Activated CD4-positive, alpha-beta T cell treated with anti-CD3 and anti-CD28 coated beads, Interleukin-2, amount 10 ng/mL, durations not matched to agents 24 days and 14 days (primary cell): Measurements from ENCODE around the gene LIMD2. TPM values are rescaled to one million over a fixed set of nuclear protein-coding genes. Genes with fewer than 3 reads are reported as not detected.

Experiments
- DNase-seq: peaks from one replicate; pipeline ENCODE4 v3.0.0; 2022
- H3K27ac Mint-ChIP-seq: one replicate; pipeline ENCODE4 v1.8.0; 2022; ENCODE audit warnings: mild to moderate bottlenecking, mixed read lengths
- H3K27me3 Mint-ChIP-seq: one replicate; pipeline ENCODE4 v1.8.0; 2022; ENCODE audit warnings: mixed read lengths
- H3K36me3 Mint-ChIP-seq: one replicate; pipeline ENCODE4 v1.8.0; 2022; ENCODE audit warnings: low read depth, mild to moderate bottlenecking, mixed read lengths
- H3K4me1 Mint-ChIP-seq: one replicate; pipeline ENCODE4 v1.8.0; 2021; ENCODE audit warnings: mixed read lengths
- H3K4me3 Mint-ChIP-seq: one replicate; pipeline ENCODE4 v1.8.0; 2022; ENCODE audit warnings: mild to moderate bottlenecking, moderate library complexity, mixed read lengths
- H3K9me3 Mint-ChIP-seq: one replicate; pipeline ENCODE4 v1.8.0; 2021; ENCODE audit warnings: mixed read lengths
- intact Hi-C: fragments of 100-400 bp; cut with micrococcal nuclease; formaldehyde crosslinking; loops from one replicate; pipeline ENCODE4 v1.15.1; 2023
- total RNA-seq: library from RNA; stranded (reverse); gene quantifications from 2 replicates; pipeline ENCODE4 v1.2.3, GENCODE V29; 2022

LIMD2 gene
- total RNA-seq, 1 donor from 2014 or later: 202 TPM

GRCh38 chr17:63682981-63683380, 16.9 kb downstream of the LIMD2 start:
- Mint-ChIP-seq H3K27me3 (no peaks in the 10 kb centered on the region), H3K4me1 (peaks cover 5% of the 10 kb centered on the region), H3K9me3 (no peaks in the 10 kb centered on the region), H3K4me3 (no peak overlapping the region), H3K27ac (no peak overlapping the region), H3K36me3 (peaks cover 24% of the 10 kb centered on the region)
- no peak for DNase-seq
- intact Hi-C loops: no loop called here

GRCh38 chr17:63682441-63682840, 17.5 kb downstream of the LIMD2 start:
- DNase-seq: no peak
- Mint-ChIP-seq H3K4me3 (no peak overlapping the region), H3K9me3 (no peaks in the 10 kb centered on the region), H3K36me3 (peaks cover 26% of the 10 kb centered on the region), H3K27me3 (no peaks in the 10 kb centered on the region), H3K27ac (no peak overlapping the region), H3K4me1 (peaks cover 5% of the 10 kb centered on the region)
- intact Hi-C loops: no loop called here

- Mint-ChIP-seq H3K27me3 (no peaks in the 10 kb centered on the region), H3K9me3 (no peaks in the 10 kb centered on the region), H3K4me1 (peaks cover 5% of the 10 kb centered on the region), H3K27ac (no peak overlapping the region), H3K4me3 (no peak overlapping the region), H3K36me3 (peaks cover 26% of the 10 kb centered on the region)
- intact Hi-C loops: no loop called here
- no peak for DNase-seq
Observed at GRCh38 chr17:63681530-63681929, 18.4 kb downstream of the LIMD2 start.

GRCh38 chr17:63680700-63681099, 19.2 kb downstream of the LIMD2 start:
- H3K27ac Mint-ChIP-seq: no peak overlapping the region
- peaks cover 25% of the 10 kb centered on the region for H3K36me3 Mint-ChIP-seq
- intact Hi-C loops: no loop called here
- H3K4me1 Mint-ChIP-seq: peaks cover 5% of the 10 kb centered on the region
- no peaks in the 10 kb centered on the region for H3K27me3 Mint-ChIP-seq
- H3K4me3 Mint-ChIP-seq: no peak overlapping the region
- no peaks in the 10 kb centered on the region for H3K9me3 Mint-ChIP-seq
- no peak for DNase-seq

GRCh38 chr17:63679214-63679613, 20.7 kb downstream of the LIMD2 start:
- Mint-ChIP-seq H3K36me3 (peaks cover 22% of the 10 kb centered on the region), H3K9me3 (no peaks in the 10 kb centered on the region), H3K27ac (no peak overlapping the region), H3K27me3 (no peaks in the 10 kb centered on the region), H3K4me1 (peaks cover 9% of the 10 kb centered on the region), H3K4me3 (no peak overlapping the region)
- intact Hi-C loops: no loop called here
- no peak for DNase-seq

GRCh38 chr17:63676584-63676983, 23.3 kb downstream of the LIMD2 start:
- H3K4me1 Mint-ChIP-seq: peaks cover 9% of the 10 kb centered on the region

GRCh38 chr17:63675607-63676546, 24.0 kb downstream of the LIMD2 start:
- Mint-ChIP-seq H3K27me3 (no peaks in the 10 kb centered on the region), H3K9me3 (no peaks in the 10 kb centered on the region), H3K4me3 (no peak overlapping the region), H3K36me3 (peaks cover 18% of the 10 kb centered on the region), H3K27ac (no peak overlapping the region), H3K4me1 (peaks cover 7% of the 10 kb centered on the region)
- no peak for DNase-seq
- intact Hi-C loops: no loop called here

More at GRCh38 chr17:63676584-63676983, 23.3 kb downstream of the LIMD2 start:
- intact Hi-C loops: no loop called here
- H3K9me3 Mint-ChIP-seq: no peaks in the 10 kb centered on the region
- no peaks in the 10 kb centered on the region for H3K27me3 Mint-ChIP-seq
- H3K27ac Mint-ChIP-seq: no peak overlapping the region
- DNase-seq: no peak
- no peak overlapping the region for H3K4me3 Mint-ChIP-seq
- peaks cover 23% of the 10 kb centered on the region for H3K36me3 Mint-ChIP-seq

GRCh38 chr17:63675231-63675606, 24.7 kb downstream of the LIMD2 start:
- no peaks in the 10 kb centered on the region for H3K27me3 Mint-ChIP-seq
- H3K27ac Mint-ChIP-seq: no peak overlapping the region
- no peak for DNase-seq
- H3K4me1 Mint-ChIP-seq: peaks cover 6% of the 10 kb centered on the region
- peaks cover 22% of the 10 kb centered on the region for H3K36me3 Mint-ChIP-seq
- no peaks in the 10 kb centered on the region for H3K9me3 Mint-ChIP-seq
- intact Hi-C loops: no loop called here
- H3K4me3 Mint-ChIP-seq: no peak overlapping the region

- Mint-ChIP-seq H3K27me3 (no peaks in the 10 kb centered on the region), H3K4me3 (no peak overlapping the region), H3K27ac (no peak overlapping the region), H3K4me1 (peaks cover 4% of the 10 kb centered on the region), H3K36me3 (peaks cover 22% of the 10 kb centered on the region), H3K9me3 (no peaks in the 10 kb centered on the region)
- intact Hi-C loops: no loop called here
- DNase-seq: no peak
Observed at GRCh38 chr17:63672856-63673255, 27.1 kb downstream of the LIMD2 start.

- Mint-ChIP-seq H3K36me3 (peaks cover 22% of the 10 kb centered on the region), H3K4me3 (no peak overlapping the region), H3K4me1 (peaks cover 14% of the 10 kb centered on the region), H3K27ac (peak overlapping the region; percentile 32), H3K27me3 (no peaks in the 10 kb centered on the region), H3K9me3 (no peaks in the 10 kb centered on the region)
- DNase-seq: no peak
- intact Hi-C loops: no loop called here
Observed at GRCh38 chr17:63665527-63666214, 34.3 kb downstream of the LIMD2 start.

- intact Hi-C loops: no loop called here
- H3K36me3 Mint-ChIP-seq: peaks cover 27% of the 10 kb centered on the region
- no peak overlapping the region for H3K4me3 Mint-ChIP-seq
- no peak for DNase-seq
- no peaks in the 10 kb centered on the region for H3K27me3 Mint-ChIP-seq
- peaks cover 7% of the 10 kb centered on the region for H3K4me1 Mint-ChIP-seq
- no peaks in the 10 kb centered on the region for H3K9me3 Mint-ChIP-seq
- no peak overlapping the region for H3K27ac Mint-ChIP-seq
Observed at GRCh38 chr17:63659850-63660249, 40.1 kb downstream of the LIMD2 start.

- no peaks in the 10 kb centered on the region for H3K27me3 Mint-ChIP-seq
- no peak overlapping the region for H3K27ac Mint-ChIP-seq
- peaks cover 25% of the 10 kb centered on the region for H3K36me3 Mint-ChIP-seq
- no peaks in the 10 kb centered on the region for H3K9me3 Mint-ChIP-seq
- H3K4me1 Mint-ChIP-seq: no peaks in the 10 kb centered on the region
- intact Hi-C loops: no loop called here
- DNase-seq: no peak
- H3K4me3 Mint-ChIP-seq: no peak overlapping the region
Observed at GRCh38 chr17:63658366-63658765, 41.6 kb downstream of the LIMD2 start.

GRCh38 chr17:63657786-63658185, 42.1 kb downstream of the LIMD2 start:
- no peak overlapping the region for H3K4me3 Mint-ChIP-seq
- H3K36me3 Mint-ChIP-seq: peaks cover 29% of the 10 kb centered on the region
- no peaks in the 10 kb centered on the region for H3K27me3 Mint-ChIP-seq
- DNase-seq: no peak
- intact Hi-C loops: no loop called here
- H3K27ac Mint-ChIP-seq: no peak overlapping the region
- H3K4me1 Mint-ChIP-seq: no peaks in the 10 kb centered on the region
- no peaks in the 10 kb centered on the region for H3K9me3 Mint-ChIP-seq

GRCh38 chr17:63653050-63653449, 46.9 kb downstream of the LIMD2 start:
- no peak for DNase-seq
- no peaks in the 10 kb centered on the region for H3K27me3 Mint-ChIP-seq
- no peak overlapping the region for H3K27ac Mint-ChIP-seq
- no peak overlapping the region for H3K4me3 Mint-ChIP-seq
- peaks cover 4% of the 10 kb centered on the region for H3K4me1 Mint-ChIP-seq
- no peaks in the 10 kb centered on the region for H3K9me3 Mint-ChIP-seq
- peaks cover 32% of the 10 kb centered on the region for H3K36me3 Mint-ChIP-seq
- intact Hi-C loops: no loop called here
